Activated CD4-positive, alpha-beta T cell treated with anti-CD3 and anti-CD28 coated beads for 36 hours (primary cell): Measurements from ENCODE around the gene RAB11FIP5. TPM values are rescaled to one million over a fixed set of nuclear protein-coding genes. Genes with fewer than 3 reads are reported as not detected.

Experiments used
- ATAC-seq: fragments of 200-7000 bp; cut with Tn5 transposase; one replicate; pipeline ENCODE4 v1.10.0; 2021; ENCODE audit warnings: mild to moderate bottlenecking, moderate library complexity
- CTCF ChIA-PET: fragments of 350-600 bp; sonication (Branson Sonifier 250); formaldehyde crosslinking; loops from one replicate; lab custom pipeline; 2021; ENCODE audit warnings: antibody characterized with exemption; lab: Charles Lee
- POLR2A ChIA-PET: fragments of 350-600 bp; sonication (Branson Sonifier 250); formaldehyde crosslinking; loops from one replicate; lab custom pipeline; 2021; ENCODE audit warnings: antibody characterized with exemption, inconsistent platforms; lab: Charles Lee
- DNase-seq: peaks from one replicate; pipeline ENCODE4 v3.0.0-alpha.2; 2020
- H3K27ac Mint-ChIP-seq: one replicate; pipeline ENCODE4 v1.8.0; 2021; ENCODE audit warnings: mixed read lengths
- H3K27me3 Mint-ChIP-seq: one replicate; pipeline ENCODE4 v1.8.0; 2021; ENCODE audit warnings: mixed read lengths
- H3K36me3 Mint-ChIP-seq: one replicate; pipeline ENCODE4 v1.8.0; 2021; ENCODE audit warnings: low read depth, mixed read lengths
- H3K4me1 Mint-ChIP-seq: one replicate; pipeline ENCODE4 v1.8.0; 2021; ENCODE audit warnings: mixed read lengths
- H3K4me3 Mint-ChIP-seq: one replicate; pipeline ENCODE4 v1.8.0; 2021; ENCODE audit warnings: mild to moderate bottlenecking, moderate library complexity, mixed read lengths
- H3K9me3 Mint-ChIP-seq: one replicate; pipeline ENCODE4 v1.8.0; 2021; ENCODE audit warnings: low read depth, mixed read lengths
- intact Hi-C, 2 experiments: fragments of 100-400 bp; cut with DNase I in 1 of 2; cut with micrococcal nuclease in 1 of 2; formaldehyde crosslinking; loops; one replicate each; pipeline versions ENCODE4 v1.14.2 to v1.15.1; 2022 to 2024; cut with DNase I, micrococcal nuclease
- total RNA-seq, 2 experiments: library from RNA; stranded (reverse); gene quantifications; one replicate each; pipeline ENCODE4 v1.2.3, GENCODE V29; 2021

The RAB11FIP5 gene
- total RNA-seq, 2 experiments from 2014 or later = 16.4 to 16.5 TPM

- Mint-ChIP-seq H3K9me3 (no peaks in the 10 kb centered on the region), H3K36me3 (no peaks in the 10 kb centered on the region), H3K27me3 (no peaks in the 10 kb centered on the region), H3K4me3 (no peak overlapping the region), H3K27ac (no peak overlapping the region), H3K4me1 (peaks cover 7% of the 10 kb centered on the region)
- ATAC-seq = no peak
- intact Hi-C loops = no loop called here
- DNase-seq = no peak
- ChIA-PET CTCF (interaction anchor here (0.9 kb wide), 1 partner anchor 9 kb away, joined by 3 read pairs; no protein-coding TSS in a partner anchor), POLR2A (interaction anchor here (0.6 kb wide), 1 partner anchor 59 kb away, joined by 3 read pairs; no protein-coding TSS in a partner anchor)
Measured at GRCh38 chr2:73075477-73076373, 37.0 kb downstream of the RAB11FIP5 start.

GRCh38 chr2:73074110-73075069 is 38.4 kb downstream of the RAB11FIP5 start:
- no peak overlapping the region for H3K27ac Mint-ChIP-seq
- ATAC-seq (no peak), DNase-seq (no peak)
- peaks cover 13% of the 10 kb centered on the region for H3K4me1 Mint-ChIP-seq
- H3K27me3 Mint-ChIP-seq = no peaks in the 10 kb centered on the region
- no peaks in the 10 kb centered on the region for H3K36me3 Mint-ChIP-seq
- no peak overlapping the region for H3K4me3 Mint-ChIP-seq
- intact Hi-C loops = loop anchor here (5.0 kb wide), 5 partner anchors 82 to 313 kb away; partner anchors contain the start of genes ALMS1 (in 1 of the 2) and SPR (in 1 of the 2)
- ChIA-PET CTCF (interaction anchor here (1.7 kb wide), 1 partner anchor 12 kb away, joined by 4 read pairs; no protein-coding TSS in a partner anchor), POLR2A (interaction anchor here (0.5 kb wide), 1 partner anchor 72 kb away, joined by 3 read pairs; no protein-coding TSS in a partner anchor)
- H3K9me3 Mint-ChIP-seq = no peaks in the 10 kb centered on the region

DNA sequence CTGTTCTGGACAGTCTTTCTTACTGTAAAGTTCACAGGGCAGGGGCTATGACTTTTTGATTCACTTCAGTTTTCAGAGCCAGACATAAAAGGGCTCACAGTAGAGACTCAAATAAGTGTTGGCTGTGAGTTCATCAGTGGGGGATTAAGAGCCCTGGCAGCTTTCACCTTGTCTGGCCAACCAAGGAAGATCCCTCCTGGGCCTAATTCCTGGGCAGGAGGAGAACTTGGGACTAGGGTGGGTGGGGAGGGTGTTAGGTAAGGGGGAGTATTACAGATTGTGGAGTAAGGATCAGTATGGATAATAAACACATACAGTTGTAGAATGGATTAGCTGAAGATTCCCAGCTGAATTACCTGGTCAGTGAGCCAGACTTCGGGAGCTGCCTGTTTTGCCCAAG is 40.3 kb downstream of the RAB11FIP5 start:
- Mint-ChIP-seq H3K27me3 (no peaks in the 10 kb centered on the region), H3K4me3 (peak overlapping the region; percentile 82), H3K9me3 (no peaks in the 10 kb centered on the region), H3K4me1 (peaks cover 17% of the 10 kb centered on the region), H3K36me3 (no peaks in the 10 kb centered on the region), H3K27ac (peak overlapping the region; percentile 90)
- ATAC-seq (no peak), DNase-seq (no peak)
- POLR2A ChIA-PET = interaction anchor here (0.6 kb wide), 1 partner anchor 12 kb away, joined by 4 read pairs; no protein-coding TSS in a partner anchor
- intact Hi-C loops = loop anchor here (5.0 kb wide), 5 partner anchors 80 to 315 kb away; partner anchors contain the start of genes ALMS1 (in 1 of the 2) and SPR (in 1 of the 2)
- CTCF ChIA-PET = interaction anchor here (0.8 to 3.3 kb wide), 5 partner anchors 9 to 105 kb away, joined by 3 to 26 read pairs (median 3); partner anchors contain the start of gene RAB11FIP5

GRCh38 chr2:73072129-73072395 is 40.7 kb downstream of the RAB11FIP5 start:
- peak overlapping the region; percentile 90 for H3K27ac Mint-ChIP-seq
- H3K36me3 Mint-ChIP-seq = no peaks in the 10 kb centered on the region
- peaks cover 17% of the 10 kb centered on the region for H3K4me1 Mint-ChIP-seq
- ATAC-seq = no peak
- intact Hi-C loops = loop anchor here (5.0 kb wide), 5 partner anchors 80 to 315 kb away; partner anchors contain the start of genes ALMS1 (in 1 of the 2) and SPR (in 1 of the 2)
- peak overlapping the region; percentile 82 for H3K4me3 Mint-ChIP-seq
- CTCF ChIA-PET = interaction anchor here (0.8 to 3.3 kb wide), 2 partner anchors 84 to 105 kb away, joined by 3 to 26 read pairs; no protein-coding TSS in a partner anchor
- H3K27me3 Mint-ChIP-seq = no peaks in the 10 kb centered on the region
- POLR2A ChIA-PET = interaction anchor here (0.6 kb wide), 1 partner anchor 12 kb away, joined by 4 read pairs; no protein-coding TSS in a partner anchor
- no peaks in the 10 kb centered on the region for H3K9me3 Mint-ChIP-seq
- DNase-seq = peak; percentile 33

- POLR2A ChIA-PET = no interaction called here
Measured at GRCh38 chr2:73071360-73072128, 41.2 kb downstream of the RAB11FIP5 start, which contains the start of gene SFXN5. Gene SFXN5, minus strand, starts transcription at chr2:73071712. Its CDS starts 7 bp downstream, at chr2:73071705.

GRCh38 chr2:73070643-73071359 is 41.9 kb downstream of the RAB11FIP5 start:
- ATAC-seq = peak; percentile 16
- intact Hi-C loops = loop anchor here (1.0 to 5.0 kb wide), 17 partner anchors 42 to 1844 kb away; partner anchors contain the start of genes PRADC1 (in 2 of the 2), SPR (in 2 of the 2), ALMS1 (in 1 of the 2) and EGR4 (in 1 of the 2)

More at GRCh38 chr2:73071360-73072128, 41.2 kb downstream of the RAB11FIP5 start, which contains the start of gene SFXN5:
- CTCF ChIA-PET = interaction anchor here (0.7 to 3.3 kb wide), 4 partner anchors 12 to 143 kb away, joined by 3 to 26 read pairs (median 3); no protein-coding TSS in a partner anchor
- peak; percentile 96 for ATAC-seq
- H3K27ac Mint-ChIP-seq = peak within 1 kb of the TSS; percentile 90
- H3K36me3 Mint-ChIP-seq = no peaks in the 10 kb centered on the region
- DNase-seq = peak; percentile 97
- no peaks in the 10 kb centered on the region for H3K27me3 Mint-ChIP-seq
- peaks cover 17% of the 10 kb centered on the region for H3K4me1 Mint-ChIP-seq
- no peaks in the 10 kb centered on the region for H3K9me3 Mint-ChIP-seq
- intact Hi-C loops = loop anchor here (1.0 to 5.0 kb wide), 16 partner anchors 42 to 1845 kb away; partner anchors contain the start of genes PRADC1 (in 2 of the 2), SPR (in 2 of the 2), ALMS1 (in 1 of the 2) and EGR4 (in 1 of the 2)
- H3K4me3 Mint-ChIP-seq = peak within 1 kb of the TSS; percentile 82

GRCh38 chr2:73069855-73070642 is 42.7 kb downstream of the RAB11FIP5 start:
- Mint-ChIP-seq H3K4me3 (peak overlapping the region; percentile 82), H3K27me3 (no peaks in the 10 kb centered on the region), H3K36me3 (no peaks in the 10 kb centered on the region), H3K9me3 (no peaks in the 10 kb centered on the region), H3K4me1 (peaks cover 21% of the 10 kb centered on the region), H3K27ac (peak overlapping the region; percentile 61)
- ChIA-PET POLR2A (no interaction called here), CTCF (interaction anchor here (0.6 kb wide), 1 partner anchor 208 kb away, joined by 3 read pairs; no protein-coding TSS in a partner anchor)
- DNase-seq (no peak), ATAC-seq (no peak)
- intact Hi-C loops = loop anchor here (1.0 to 5.0 kb wide), 8 partner anchors 78 to 1843 kb away; partner anchors contain the start of genes ALMS1 (in 1 of the 2), EGR4 (in 1 of the 2), PAIP2B (in 1 of the 2) and SPR (in 1 of the 2)

More at GRCh38 chr2:73070643-73071359, 41.9 kb downstream of the RAB11FIP5 start:
- ChIA-PET POLR2A (no interaction called here), CTCF (interaction anchor here (0.7 to 3.3 kb wide), 4 partner anchors 11 to 144 kb away, joined by 3 to 26 read pairs (median 3); no protein-coding TSS in a partner anchor)
- DNase-seq = peak; percentile 68
- Mint-ChIP-seq H3K4me1 (peaks cover 20% of the 10 kb centered on the region), H3K27me3 (no peaks in the 10 kb centered on the region), H3K36me3 (no peaks in the 10 kb centered on the region), H3K4me3 (peak overlapping the region; percentile 82), H3K9me3 (no peaks in the 10 kb centered on the region), H3K27ac (no peak overlapping the region)

- Mint-ChIP-seq H3K27me3 (no peaks in the 10 kb centered on the region), H3K4me1 (peaks cover 26% of the 10 kb centered on the region), H3K27ac (peak overlapping the region; percentile 28), H3K4me3 (peak overlapping the region; percentile 82), H3K9me3 (no peaks in the 10 kb centered on the region), H3K36me3 (no peaks in the 10 kb centered on the region)
- CTCF ChIA-PET = interaction anchor here (0.6 to 0.7 kb wide), 2 partner anchors 207 to 1915 kb away, joined by 3 read pairs; no protein-coding TSS in a partner anchor
- DNase-seq = no peak
- intact Hi-C loops = no loop called here
- no peak for ATAC-seq
- POLR2A ChIA-PET = no interaction called here
Measured at GRCh38 chr2:73069041-73069854, 43.5 kb downstream of the RAB11FIP5 start.
